Activated T-cell treated with anti-CD3 and anti-CD28 coated beads, Interleukin-2, amount 50 U/mL, for 1 hour (primary cell): ENCODE results near the gene SP140L.
"Not testable (repeated sequence)": the region's sequence is repeated elsewhere in the genome, so short reads cannot be mapped to it uniquely, and the experiment has no call there.

Experiments
- DNase-seq: peaks from one replicate; pipeline ENCODE4 v3.0.0-alpha.2; 2020

Gene SP140L

GRCh38 chr2:230423851-230424458 is 97.0 kb downstream of the SP140L start:
- no peak for DNase-seq

- no peak for DNase-seq
These were observed 98.4 kb downstream of the SP140L start for GRCh38 chr2:230425377-230425776.

- no peak for DNase-seq
These were observed 102.5 kb downstream of the SP140L start for GRCh38 chr2:230429513-230429912.

- DNase-seq: no peak
These were observed 104.2 kb downstream of the SP140L start for GRCh38 chr2:230430957-230431910.

- no peak for DNase-seq
These were observed 107.8 kb downstream of the SP140L start for GRCh38 chr2:230434677-230435324.

- no peak for DNase-seq
These were observed 108.4 kb downstream of the SP140L start for GRCh38 chr2:230435431-230435830.

- not testable (repeated sequence) for DNase-seq
These were observed 112.1 kb downstream of the SP140L start for GRCh38 chr2:230439121-230439520.

GRCh38 chr2:230439590-230439989 is 112.6 kb downstream of the SP140L start:
- DNase-seq: no peak

- DNase-seq: peak; percentile 36
These were observed 114.4 kb downstream of the SP140L start for GRCh38 chr2:230441227-230441897.

GRCh38 chr2:230443541-230443940 is 116.5 kb downstream of the SP140L start:
- DNase-seq: no peak

GRCh38 chr2:230444832-230445231 is 117.8 kb downstream of the SP140L start:
- DNase-seq: no peak

GRCh38 chr2:230447036-230447435 is 120.0 kb downstream of the SP140L start:
- DNase-seq: no peak

- DNase-seq: no peak
These were observed 120.8 kb downstream of the SP140L start for GRCh38 chr2:230447455-230448451.

GRCh38 chr2:230449901-230450467 is 123.0 kb downstream of the SP140L start:
- no peak for DNase-seq

- no peak for DNase-seq
These were observed 126.0 kb downstream of the SP140L start for GRCh38 chr2:230453006-230453405.
